ENCODE results near the gene OLA1.

DNA sequence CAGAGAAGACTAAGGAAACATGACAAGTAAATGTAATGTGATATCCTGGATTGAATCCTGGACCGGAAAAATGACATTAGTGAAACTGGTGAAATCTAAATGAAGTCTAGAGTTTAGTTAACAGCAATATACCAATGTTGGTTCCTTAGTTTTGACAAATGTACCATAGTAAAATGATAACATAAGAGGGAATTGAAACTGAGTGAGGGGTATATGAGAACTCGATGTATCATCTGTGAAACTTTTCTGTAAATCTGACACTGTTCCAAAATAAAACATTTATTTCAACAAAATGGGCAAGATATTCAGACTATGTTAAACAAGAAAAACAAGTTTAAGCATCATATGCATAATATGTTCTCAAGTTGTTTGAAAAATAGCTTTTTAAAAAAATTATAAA, 63.8 kb downstream of the OLA1 start:
- TF ChIP-seq, protein P1, sequence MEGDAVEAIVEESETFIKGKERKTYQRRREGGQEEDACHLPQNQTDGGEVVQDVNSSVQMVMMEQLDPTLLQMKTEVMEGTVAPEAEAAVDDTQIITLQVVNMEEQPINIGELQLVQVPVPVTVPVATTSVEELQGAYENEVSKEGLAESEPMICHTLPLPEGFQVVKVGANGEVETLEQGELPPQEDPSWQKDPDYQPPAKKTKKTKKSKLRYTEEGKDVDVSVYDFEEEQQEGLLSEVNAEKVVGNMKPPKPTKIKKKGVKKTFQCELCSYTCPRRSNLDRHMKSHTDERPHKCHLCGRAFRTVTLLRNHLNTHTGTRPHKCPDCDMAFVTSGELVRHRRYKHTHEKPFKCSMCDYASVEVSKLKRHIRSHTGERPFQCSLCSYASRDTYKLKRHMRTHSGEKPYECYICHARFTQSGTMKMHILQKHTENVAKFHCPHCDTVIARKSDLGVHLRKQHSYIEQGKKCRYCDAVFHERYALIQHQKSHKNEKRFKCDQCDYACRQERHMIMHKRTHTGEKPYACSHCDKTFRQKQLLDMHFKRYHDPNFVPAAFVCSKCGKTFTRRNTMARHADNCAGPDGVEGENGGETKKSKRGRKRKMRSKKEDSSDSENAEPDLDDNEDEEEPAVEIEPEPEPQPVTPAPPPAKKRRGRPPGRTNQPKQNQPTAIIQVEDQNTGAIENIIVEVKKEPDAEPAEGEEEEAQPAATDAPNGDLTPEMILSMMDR (conservative IDR thresholded peaks at IDR 0.05) = no peak
- TF ChIP-seq EZH2 (IDR thresholded peaks at IDR 0.05; ENCODE audit: low read depth) = no peak

Measured in PC-9 (cell line).